GM10266 (cell line): Measurements from ENCODE around the gene PRR3.

Source experiments
- DNase-seq: peaks from one replicate; pipeline ENCODE4 v3.0.0; 2012; ENCODE audit errors: extremely low spot score
- CTCF ChIP-seq: IDR thresholded peaks from 2 replicates; pipeline ENCODE4 v1.5.1; 2012; ENCODE audit warnings: mild to moderate bottlenecking, low read depth; ENCODE audit not compliant: control insufficient read depth, insufficient read depth; ENCODE audit errors: missing control alignments

Gene PRR3

DNA sequence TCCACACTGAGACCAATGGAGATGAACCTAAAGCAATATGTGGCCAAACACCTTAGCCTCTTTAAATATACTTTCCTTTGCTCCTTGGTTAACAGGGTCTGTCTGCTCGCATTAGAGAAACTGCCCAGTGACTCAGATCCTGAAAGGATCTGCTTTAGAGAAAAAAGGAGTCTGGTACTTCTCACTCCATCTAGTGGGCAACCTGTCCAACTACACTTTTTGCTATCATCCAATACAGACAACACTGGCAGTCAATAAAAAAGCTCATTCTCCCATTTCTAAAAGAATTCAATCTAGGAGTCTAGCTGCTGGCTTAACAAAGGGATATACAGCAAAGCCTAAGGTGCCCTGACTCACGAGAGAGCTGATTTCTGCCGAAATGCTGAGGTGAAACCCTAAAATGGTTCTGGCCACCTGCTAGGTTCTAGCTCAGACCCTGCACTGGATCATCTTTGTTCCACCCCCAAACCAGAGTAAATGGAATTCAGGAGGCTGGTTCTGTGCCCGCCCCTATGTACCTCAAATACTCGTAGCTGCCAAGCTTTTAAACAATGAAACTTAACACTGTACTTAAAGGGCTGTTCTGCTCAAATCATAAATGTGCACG is 12.3 kb upstream of the PRR3 start:
- TF ChIP-seq CTCF: peak; percentile 68
- DNase-seq: peak; percentile 40

GRCh38 chr6:30547454-30547853 is 9.6 kb upstream of the PRR3 start:
- DNase-seq: no peak
- no peak for TF ChIP-seq CTCF

DNA sequence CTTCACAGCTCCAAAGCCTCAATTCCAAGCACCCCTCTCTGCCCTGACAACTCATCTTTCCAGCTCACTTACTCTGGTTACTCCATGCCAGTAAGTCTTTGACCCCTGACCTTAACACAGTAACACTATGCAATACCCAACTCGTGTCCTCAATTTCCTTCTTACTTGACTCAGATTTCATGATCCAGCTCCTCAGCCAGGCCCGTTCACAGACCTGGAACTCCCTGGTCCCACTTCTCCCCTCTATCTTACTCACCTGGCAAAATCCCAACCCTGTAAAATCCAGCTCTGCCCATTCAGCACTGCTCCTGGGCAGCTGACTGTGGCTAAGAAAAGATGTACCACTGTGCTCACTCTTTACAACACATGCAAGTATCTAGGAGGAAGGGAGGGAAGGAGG is 8.7 kb upstream of the PRR3 start:
- DNase-seq: no peak

DNA sequence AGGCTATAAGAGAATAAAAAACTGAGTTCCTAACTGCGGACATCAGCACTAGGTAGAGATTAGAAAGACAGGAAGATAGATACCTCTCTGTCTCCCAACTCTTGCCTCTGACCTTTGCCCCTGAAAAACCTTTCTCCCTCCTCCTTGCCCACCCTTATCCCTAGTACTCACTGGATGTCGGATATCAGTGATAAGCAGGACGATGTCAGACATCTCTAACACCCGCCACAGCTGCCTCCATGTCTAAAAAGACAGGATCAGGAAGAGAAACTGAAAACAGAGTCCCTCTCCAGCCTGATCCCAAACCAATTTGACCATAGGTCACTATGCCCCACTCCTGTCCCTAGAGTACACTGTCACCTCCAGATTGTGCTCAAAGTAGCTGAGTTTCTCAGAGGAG is 2.7 kb upstream of the PRR3 start:
- no peak for DNase-seq
- no peak for TF ChIP-seq CTCF

More for the DNA sequence above, 8.7 kb upstream of the PRR3 start:
- no peak for TF ChIP-seq CTCF

GRCh38 chr6:30554962-30555815 is 1.9 kb upstream of the PRR3 start:
- no peak for DNase-seq
- TF ChIP-seq CTCF: no peak

DNA sequence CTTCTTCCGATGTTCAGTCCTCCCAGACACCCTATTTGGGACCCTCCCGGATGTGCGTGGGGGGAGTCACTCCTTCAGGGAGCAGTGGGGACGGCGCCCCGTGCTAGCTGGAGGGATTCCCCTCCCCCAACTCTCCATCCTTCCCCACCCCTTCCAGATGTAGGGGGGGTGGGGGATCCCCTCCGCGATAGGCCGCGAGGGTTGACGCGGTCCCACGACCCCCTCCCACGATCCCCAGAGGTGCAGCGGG is 1.4 kb upstream of the PRR3 start:
- TF ChIP-seq CTCF: no peak
- DNase-seq: no peak
